Measurements from ENCODE around the gene BSN.

DNA sequence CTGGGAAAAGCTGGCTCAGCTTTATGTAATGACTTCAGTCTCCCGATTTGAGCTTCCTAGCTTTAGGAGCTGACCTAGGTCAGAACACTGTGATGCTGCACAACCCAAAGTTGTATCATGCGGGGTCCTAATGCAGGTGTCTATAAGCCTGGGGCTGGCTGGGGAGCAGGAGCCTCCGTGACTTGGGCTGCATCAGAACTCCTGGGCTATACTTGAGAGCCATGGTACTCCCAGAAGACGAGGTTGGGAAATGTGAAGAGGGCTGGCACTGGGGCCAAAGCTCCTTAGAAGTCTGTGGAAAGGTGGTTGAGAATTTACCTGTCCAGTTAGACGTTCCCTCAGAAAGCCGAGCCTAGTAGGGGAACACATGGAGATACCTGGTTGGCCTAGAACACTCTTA lies 57.0 kb downstream of the BSN start:
- no peak for TF ChIP-seq CTCF (IDR thresholded peaks at IDR 0.05)
- TF ChIP-seq POLR2A (IDR thresholded peaks at IDR 0.05) = no peak

Measured in body of pancreas (tissue), 4 donors.